HG03460 (cell line): Measurements from ENCODE around the gene MAP3K4.

Experiments
- ATAC-seq: cut with Tn5 transposase; IDR thresholded peaks from one replicate; pipeline ENCODE4 v1.9.1; 2021; ENCODE audit not compliant: unreplicated experiment

Gene MAP3K4

DNA sequence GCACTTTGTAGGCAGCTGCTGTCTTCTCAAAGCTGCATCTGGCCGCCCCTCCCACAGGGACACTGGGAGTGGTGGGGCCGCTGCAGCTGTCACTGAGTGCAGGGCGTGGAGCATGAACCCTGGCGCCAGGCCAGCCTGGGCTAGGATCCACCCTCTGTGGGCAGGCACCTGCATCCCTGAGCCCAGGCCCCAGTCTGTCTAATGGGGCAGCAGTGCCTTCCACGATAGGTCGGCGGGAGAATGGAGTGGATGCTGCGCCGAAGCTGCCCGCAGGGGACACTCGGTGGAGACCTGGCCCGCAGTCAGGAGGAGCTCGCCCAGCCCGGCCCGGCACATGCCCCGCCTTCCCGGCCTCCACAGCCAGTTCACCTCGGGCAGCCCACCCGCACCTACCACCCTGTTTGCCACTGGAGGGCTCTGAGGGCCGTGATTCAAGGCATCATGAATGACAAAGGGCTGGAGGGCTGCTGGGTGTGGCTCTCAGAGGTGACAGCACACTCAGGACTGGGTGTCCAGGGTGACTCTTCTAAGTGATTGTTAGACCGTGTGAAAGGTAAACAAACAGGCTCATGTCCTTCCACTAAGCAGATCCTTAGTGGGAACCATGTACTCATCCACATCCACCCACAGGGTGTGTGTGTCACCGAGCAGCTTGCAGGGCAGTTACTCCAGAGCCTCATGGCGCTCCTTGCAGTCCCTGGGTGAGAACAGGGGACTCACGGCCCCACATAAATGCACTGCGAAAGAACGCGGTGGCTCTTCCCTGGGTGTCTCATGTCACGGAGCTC, 148.4 kb downstream of the MAP3K4 start:
- no peak for ATAC-seq

DNA sequence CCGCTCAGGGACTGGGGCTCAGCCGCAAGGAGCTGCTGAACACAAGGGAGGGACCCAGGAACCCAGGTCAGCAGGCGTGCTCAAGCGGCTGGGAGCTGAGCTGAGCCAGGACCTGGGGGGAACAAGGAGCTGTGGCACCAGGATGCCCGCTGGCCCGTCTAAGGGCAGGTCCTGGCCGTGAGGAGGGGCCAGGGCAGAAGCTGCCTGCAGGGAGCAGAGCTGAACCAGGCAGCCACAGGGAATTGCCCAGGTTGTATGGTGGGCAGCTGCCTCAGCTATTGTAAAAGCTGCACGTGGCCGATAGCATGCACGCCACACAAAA, 148.9 kb downstream of the MAP3K4 start:
- no peak for ATAC-seq

DNA sequence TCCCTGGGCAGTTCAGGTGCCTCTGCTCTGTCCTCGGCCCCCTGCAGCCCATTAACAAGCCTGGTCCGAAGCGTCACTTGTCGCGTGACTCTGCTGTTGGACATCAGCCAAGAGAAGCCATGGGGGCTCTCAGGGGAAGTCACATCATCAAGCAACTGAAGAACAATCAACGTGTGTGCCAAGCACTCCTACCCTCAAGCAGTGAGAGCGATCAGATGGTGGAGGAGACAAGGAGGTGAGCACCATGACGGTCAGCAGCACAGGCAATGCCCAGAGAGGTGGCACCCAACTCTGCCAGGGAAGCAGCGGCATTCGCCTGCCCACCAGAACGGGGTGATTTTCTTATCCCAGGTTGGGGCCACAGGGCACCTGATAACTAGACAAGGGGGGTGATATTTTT, 149.6 kb downstream of the MAP3K4 start:
- no peak for ATAC-seq

DNA sequence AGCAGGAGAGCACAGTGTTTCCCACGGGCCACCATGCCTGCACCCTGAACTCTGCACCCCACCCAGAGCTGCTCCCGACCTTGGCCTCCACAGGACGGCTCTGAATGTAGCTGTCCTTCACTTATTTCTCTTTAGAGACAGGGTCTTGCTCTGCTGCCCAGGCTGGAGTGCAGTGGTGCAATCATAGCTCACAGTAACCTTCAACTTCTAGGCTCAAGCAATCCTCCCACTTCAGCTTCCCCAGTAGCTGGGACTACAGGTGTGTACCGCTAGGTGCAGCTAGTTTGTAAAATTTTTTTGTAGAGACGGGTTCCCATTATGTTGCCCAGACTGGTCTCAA, 151.4 kb downstream of the MAP3K4 start:
- ATAC-seq = no peak

DNA sequence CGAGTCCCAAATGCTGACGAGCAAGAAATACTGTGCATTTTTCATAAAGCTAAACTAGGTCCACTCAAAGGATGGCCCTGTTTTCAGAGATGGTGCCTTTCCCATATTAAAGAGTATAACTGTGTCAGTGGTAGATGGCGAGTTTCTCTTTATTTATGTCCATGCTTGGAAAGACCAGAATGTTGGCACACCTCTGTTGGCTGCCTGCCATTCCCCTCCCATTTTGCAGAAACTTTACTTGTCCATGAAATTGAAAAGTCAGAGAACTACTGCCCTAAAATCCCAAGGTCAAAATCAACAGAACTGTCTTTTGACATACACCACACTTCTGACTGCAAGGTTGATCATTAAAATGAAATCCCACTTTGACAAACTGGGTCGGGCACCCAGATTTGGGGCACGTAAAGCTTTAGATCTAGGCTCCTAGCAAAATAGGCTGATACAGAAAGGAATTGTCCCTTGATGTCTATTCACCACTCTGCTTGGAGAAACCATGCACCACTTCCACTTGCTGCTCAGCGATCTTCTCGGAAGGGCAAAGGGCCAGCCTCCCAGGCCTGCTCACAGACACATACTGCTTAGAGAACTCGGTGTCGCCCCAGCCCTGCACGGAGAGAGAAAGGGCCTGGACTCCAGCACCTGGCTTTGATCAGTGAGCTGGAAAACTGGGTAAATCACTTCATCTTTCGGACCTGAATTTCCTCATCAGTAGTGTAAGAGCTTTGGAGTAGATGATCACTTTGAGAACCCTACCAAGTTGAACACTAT, 152.3 kb downstream of the MAP3K4 start:
- no peak for ATAC-seq

DNA sequence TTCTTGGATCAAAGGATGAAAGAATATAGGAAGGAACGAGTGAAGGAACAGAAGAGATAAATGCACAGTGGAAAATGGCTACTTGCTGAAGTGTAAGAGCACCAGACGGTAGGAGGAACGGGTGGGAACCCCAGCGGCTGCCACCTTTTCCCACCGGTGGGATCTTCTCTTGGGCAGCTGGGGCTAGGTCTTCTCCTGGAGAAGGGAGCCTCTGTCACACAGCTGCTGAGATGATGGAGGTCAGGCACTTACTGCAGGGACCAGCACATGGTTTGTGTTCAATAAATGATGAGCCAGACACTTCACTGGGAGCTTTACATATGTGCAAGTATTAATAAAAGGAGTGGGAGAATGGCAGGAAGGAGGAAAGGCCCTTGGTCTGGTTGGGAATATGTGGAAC, 158.6 kb downstream of the MAP3K4 start:
- ATAC-seq = no peak

DNA sequence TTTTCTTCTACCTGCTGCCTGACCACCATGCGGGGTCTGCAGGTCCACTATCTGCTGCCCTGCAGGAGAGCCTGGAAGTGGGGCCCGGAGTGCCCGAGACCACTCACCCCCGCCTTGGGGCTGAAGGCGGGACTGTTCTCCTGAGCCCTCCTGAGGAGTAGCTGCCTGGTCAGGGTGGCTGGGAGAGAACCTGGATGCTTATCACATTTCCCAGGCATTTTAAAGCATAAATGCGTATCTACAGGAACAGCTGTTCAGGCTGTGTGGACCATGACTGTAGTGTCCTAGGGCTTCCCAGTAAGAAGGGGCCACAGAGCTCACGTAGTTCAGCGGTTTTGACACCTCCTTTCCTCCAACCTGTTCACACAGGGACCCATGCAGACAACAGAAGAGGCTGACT, 159.0 kb downstream of the MAP3K4 start:
- ATAC-seq = no peak

DNA sequence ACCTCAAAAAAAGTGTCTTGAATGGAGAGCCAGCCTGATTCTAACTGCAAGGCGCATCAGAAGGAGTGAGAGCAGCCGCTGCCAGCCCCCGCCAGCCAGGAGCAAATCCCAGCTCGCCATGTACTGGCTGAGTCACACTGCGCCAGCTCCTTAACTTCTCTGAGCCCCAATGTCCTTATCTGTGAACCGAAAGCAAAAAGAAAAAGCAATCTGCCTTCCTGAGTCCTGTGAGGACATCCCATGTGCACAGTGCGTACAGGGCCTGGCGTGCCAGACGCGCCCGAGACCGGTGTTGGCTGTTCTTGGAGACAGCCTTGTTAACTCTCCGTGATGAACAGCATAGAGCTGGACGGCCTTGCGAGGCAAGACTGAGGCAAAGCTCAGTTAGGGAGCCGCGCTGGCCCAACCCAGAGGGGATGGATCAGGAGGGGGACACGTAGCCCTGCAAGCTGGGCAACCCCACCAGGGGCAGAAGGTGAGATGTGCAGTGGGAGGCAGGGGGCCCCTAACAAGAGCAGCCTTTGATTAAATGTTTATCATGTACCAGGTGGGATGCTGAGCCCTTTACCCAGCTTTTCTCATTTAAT, 159.6 kb downstream of the MAP3K4 start:
- ATAC-seq = no peak

DNA sequence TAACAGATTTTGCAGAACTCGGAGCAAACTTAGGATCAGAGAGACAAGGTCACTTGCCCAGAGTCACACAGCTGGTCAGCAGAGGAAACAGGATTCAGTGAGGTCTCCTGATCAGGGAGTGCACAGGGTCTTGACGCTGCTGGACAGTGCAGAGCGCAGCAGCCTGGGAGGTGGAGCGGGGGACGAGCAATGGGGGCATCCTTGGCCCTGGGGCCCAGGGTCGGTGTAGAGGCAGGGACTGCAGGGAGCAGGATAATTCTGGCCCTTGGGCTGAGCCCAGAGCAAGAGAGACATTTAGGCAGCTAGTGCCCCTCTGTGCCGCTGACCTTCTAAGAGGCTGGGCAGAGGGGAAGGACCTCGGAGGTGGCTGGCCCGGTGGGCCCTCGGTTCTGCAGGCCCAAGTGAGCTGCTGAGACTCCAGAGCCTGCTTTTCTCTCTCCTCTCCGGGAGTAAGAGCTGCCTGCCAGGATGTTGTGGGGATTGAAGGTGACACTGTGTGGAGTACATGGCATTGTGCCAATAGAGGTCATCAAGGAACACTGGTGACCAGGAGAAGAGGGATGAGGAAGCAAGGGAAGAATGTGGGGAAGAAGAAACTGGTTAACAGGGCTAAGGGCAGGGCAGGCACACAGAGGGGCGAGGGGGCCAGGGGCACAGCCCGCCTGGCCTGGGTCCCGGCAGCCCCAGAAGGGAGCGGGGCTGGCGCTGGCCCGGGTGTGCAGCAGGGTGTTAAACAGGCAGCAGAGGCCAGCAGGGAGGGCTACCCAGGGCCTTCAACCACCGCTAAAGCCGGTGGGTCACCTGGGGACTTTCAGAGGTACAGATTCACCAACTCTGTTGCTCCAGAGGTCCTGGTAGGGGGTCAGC, 160.3 kb downstream of the MAP3K4 start:
- no peak for ATAC-seq

DNA sequence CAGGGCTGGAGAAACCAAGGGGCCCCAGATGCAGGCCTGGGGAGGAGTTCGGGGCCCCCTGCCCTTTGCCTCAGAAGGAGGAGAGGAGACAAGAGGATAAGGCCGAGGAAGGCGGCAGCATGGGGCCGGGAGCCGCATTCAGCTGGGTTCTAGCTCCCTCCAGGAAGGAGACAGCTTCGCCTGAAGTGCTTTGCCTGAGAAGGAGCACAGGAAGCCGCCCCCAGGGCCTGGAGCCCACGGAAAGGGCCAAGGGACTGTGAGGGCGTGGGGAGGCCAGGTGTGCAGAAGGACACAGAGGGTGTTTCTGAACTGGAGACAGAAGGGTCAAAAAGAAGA, 160.9 kb downstream of the MAP3K4 start:
- ATAC-seq = no peak

DNA sequence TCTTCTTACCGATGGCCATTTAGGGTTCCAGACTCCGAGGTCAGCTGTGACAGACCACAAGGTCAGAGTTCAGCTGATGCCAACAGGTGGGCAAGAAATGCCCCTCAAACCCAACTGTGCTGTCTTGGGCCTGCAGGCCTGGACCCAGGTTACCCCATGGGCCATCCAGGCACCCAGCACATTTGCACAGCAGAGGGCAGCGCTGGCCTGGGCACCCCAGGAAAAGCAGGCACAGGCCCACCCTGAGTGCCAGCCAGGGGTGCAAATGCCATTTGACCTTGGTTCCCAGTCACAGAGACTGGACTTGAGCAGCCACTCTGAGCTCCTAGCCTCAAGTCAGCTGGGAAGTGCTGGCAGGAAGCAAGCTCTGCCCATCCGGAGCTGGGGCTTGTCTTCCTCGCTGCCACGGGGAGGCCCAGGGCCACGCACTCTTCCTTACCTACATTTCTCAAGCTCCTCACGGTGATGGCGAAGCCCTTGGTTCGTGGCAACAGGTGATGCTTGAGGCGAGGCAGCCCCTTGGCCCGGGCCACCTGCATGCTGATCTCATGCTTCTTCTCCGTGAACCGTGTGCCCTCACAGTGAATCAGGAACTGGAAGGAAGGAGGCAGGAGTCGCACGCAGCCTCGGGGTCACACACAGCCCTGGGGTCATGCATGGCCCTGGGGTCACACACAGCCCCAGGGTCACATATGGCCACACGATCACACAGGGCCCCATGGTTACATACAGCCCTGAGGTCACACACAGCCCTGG, 161.5 kb downstream of the MAP3K4 start:
- no peak for ATAC-seq

DNA sequence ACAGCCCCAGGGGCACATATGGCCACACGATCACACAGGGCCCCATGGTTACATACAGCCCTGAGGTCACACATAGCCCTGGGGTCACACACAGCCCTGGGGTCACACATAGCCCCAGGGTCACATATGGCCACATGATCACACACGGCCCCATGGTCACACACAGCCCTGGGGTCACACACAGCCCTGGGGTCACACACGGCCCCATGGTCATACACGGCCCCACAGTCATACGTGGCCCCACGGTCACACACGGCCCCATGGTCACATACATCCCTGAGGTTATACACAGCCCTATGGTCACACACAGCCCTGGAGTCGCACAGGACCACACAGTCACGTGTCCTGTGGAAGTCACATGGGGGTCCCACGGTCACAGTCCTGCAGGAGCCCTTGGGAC, 162.2 kb downstream of the MAP3K4 start:
- no peak for ATAC-seq

DNA sequence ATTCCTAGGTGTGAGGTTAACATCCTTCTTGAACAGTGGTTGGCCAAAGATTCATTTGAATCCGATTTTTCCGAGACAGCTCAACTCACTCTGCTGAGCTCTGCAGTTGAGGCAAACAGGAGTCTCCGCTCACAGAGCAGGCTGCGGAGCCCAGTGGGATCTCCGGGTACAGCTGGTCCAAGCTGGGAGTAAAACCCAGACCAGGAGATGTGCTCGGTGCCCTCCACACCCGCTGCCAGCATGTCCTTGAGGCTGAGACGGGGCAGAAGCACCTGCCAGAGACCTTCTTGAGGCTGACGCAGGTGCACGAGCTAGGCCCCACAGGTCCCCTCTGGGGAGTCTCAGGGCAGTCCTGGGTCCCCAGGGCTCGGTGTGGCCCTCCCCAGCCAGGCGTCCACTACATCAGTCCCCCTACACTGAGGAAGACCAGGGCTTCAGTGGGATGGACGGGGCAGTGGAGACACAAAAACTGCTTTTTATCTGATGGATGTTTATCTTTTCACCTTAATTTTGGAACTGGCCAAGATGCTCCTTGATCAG, 163.3 kb downstream of the MAP3K4 start:
- no peak for ATAC-seq

DNA sequence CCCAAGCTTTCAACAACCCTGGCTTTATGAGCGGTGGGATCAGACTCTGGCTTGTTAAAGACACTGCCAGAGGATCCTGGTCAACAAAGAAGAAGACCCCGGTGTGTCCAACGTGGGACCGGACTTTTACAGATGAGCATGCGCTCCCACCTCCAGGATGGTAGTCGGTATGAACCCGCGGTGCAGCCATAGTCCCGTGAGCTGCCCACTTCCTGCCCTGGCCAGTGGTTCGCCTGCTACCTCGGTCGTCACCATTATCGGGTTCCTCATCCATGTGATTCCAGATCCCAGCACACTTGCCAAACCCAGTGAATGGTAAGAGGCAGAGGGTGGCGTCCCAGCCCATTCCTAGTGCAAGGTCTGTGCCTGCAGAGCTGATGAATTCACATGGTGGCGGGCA, 169.6 kb downstream of the MAP3K4 start:
- ATAC-seq = no peak

DNA sequence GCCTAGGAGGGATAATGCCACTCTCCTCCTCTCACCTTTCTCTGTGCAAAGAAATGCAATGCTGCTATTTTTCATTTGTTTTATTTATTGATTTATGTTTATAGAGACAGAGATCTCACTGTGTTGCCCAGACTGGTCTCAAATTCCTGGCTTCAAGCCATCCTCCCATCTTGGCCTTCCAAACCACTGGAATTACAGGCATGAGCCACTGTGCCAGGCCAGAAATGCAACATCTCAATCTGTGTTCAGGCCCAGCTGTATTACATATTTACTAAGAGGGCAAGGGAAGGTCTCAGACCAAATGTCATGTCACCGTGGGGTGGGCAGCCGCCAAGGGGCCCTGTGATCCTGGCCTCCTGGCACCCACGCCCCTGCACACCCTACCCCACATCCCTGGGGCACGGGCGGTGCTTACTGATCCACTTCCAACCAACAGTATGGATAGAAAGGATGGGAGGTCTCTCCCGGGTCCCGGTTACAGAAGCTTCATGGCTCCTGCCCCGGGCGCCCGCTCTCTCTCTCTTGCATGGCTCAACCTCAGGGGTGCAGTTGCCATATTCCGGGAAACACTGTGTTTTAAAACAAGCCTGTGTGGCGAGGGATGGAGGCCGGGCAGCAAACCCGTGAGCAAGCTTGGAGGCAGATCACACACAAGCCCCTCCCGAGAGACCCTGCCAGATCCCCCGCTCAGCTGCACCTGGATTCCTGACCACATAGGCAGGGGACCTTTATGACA, 170.5 kb downstream of the MAP3K4 start:
- ATAC-seq = no peak

DNA sequence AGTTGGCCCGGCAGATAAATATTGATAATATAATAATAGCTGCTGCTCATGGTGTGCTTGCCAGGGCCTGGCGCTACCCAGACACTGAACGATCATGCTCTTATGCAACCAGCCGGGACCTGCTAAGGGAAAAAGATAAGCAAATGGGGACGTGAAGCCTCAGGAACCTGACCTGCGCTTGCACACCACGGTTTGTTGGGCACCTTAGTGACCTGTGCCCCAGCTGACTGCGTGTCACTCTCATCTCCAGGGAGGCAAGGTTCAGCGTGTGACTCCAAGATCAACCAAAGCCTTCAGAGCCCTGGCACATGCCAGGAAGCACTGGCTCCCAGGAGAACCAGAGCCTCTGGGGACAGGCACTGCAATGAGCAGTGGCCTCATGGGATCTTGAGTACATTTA, 171.2 kb downstream of the MAP3K4 start:
- no peak for ATAC-seq

DNA sequence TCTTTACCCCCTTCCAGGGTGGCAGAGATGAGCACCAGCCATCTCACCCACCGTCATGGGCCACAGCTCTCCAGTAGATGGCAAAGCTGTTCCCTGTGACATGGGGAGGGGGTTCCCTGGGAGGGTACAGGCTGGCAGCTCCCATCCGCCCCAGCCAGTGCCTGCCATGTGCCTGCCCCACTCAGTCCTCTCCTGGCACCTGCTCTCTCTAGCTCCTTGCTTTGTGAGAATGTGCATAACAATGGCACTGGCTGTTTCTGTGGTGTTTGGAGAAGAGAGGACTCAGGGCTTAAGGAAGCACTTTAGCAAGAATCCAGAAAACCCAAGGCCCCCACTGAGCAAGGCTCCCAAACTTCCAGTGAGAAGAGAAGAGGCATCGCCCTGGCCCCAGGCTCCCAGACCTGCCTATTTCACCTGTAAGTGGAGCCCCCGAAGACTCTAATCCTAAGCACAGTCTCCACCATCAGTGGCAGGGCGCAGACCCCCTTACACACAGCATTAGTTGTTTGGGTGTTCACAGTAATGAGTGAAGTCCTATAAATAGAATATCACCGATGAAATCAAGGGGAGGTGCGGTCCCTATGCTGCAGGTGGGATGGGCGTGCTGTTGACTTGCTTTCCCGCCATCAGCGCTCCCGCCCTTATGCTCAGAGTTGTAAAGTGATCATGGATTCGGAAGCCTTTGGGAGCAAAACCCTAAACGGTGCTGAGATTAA, 172.1 kb downstream of the MAP3K4 start:
- ATAC-seq = no peak

DNA sequence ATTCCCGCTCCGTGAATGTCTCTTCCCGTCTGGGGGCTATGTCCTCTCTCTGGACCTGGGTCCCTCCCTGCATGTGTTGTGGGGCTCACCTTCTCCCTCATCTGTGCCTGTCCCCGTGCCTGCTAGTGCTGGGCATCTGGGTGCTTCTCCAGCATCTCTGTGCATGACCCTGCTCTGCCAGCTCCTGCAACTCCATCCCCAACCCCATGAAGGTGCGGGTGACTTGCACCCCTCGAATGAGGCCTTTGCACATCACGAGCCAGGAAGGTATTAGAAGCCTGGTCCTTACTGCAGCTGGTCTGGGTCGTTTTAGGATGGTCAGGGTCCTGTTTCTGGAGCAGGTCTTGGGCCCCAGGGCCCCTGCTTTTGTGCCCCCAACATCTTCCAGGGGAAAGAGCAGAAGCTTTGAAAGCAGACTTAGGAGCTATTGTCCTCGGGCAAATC, 172.6 kb downstream of the MAP3K4 start:
- no peak for ATAC-seq

DNA sequence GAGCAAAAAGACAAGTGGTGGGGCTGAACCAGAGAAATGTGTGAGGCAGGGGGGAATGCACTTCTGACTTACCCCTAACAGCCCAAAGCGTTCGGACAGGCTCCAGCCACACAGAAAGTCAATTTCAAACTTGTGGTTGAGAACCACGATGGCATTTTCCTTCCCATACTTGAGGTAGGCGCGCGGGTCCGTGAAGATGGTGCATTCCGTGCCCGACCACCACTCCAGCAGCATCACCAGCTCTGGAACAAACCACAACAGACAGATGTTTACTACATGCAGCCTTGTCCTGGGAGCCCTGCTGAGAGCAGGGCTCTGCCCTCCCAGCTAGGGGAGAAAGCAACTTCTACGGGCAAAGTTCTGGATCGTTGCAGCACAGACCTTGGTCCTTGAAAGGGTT, 174.6 kb downstream of the MAP3K4 start:
- no peak for ATAC-seq
